Measurements from ENCODE around the gene RNF157. TPM values are rescaled to one million over a fixed set of nuclear protein-coding genes. Genes with fewer than 3 reads are reported as not detected.
A peak's percentile ranks its signal among the peaks of the same experiment; 100 is the strongest.

Gene RNF157
- total and polyA plus RNA-seq, 2 of the 13 experiments (the other 11 are each of a cell fraction or from before 2014, with no cell fraction given): 0.44 to 1.5 TPM

DNA sequence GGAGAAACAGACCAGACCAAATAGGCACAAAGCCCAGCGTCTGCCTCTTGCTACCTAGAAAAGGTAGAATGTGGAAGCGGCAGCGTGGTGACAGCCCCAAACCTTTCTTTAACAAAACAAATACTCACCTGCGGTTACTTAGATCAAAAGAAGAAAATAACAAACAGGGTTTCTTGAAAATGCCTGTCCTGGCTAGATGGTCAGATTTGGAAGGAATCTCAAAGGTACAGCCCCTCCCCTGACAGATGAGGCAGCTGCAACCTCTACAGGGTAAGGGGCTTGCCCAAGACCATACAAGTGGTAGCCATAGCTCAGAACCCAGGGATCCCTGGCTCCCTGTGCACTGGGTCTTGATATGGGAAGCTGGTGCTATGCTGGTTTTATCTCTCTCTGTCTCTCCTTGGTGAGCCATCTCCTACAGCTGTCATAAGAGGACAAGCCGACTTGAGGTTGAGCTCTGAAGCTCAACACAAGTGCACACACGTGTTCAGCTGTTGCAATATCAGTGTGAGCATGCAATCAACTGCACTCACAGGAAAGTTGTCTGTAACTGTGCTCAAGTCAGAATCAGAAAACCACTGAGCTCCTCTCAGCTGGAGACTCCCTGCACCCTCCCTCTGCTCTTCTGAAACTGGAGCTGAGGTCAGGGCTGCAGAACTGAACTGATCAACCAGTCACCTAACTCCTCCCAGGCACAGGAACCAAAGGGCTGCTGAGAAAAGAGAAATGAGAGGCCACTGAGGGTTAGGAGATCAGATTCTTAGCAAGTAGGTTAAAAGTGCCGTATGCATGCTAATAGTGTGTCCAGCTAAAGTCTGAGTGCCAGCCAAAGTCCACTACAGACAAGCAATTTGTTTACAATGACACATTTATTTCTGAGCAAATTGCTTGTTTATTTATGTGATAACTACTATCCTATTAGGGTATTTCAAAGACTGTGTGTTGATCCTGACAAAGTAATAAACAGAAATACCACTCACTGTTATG, 6.1 kb upstream of the RNF157 start (continued):
- TF ChIP-seq ZNF879 (CRISPR knock-in tag; IDR thresholded peaks at IDR 0.05) (no peak), ZSCAN22 (CRISPR knock-in tag; IDR thresholded peaks at IDR 0.05) (no peak), ZFX (CRISPR knock-in tag; IDR thresholded peaks at IDR 0.05; ENCODE audit: low read depth) (no peak; the same call in 1 of the 2 replicates), SPEN (CRISPR knock-in tag; IDR thresholded peaks at IDR 0.05; ENCODE audit: low read depth) (0 out of 2 replicates have a peak, but pooled peaks have one; percentile 28), ATAD3A (CRISPR knock-in tag; IDR thresholded peaks at IDR 0.05) (no peak), ZNF776 (CRISPR knock-in tag; IDR thresholded peaks at IDR 0.05) (no peak), ETV5 (CRISPR knock-in tag; IDR thresholded peaks at IDR 0.05; ENCODE audit: borderline replicate concordance) (peak; percentile 28; the same call in 1 of the 2 replicates), MBNL3 (CRISPR knock-in tag; conservative IDR thresholded peaks at IDR 0.05) (no peak), CEBPG (CRISPR knock-in tag; IDR thresholded peaks at IDR 0.05) (peak; percentile 57), ZNF747 (CRISPR knock-in tag; IDR thresholded peaks at IDR 0.05; ENCODE audit: borderline replicate concordance) (no peak)
- TF ChIP-seq, protein P1, sequence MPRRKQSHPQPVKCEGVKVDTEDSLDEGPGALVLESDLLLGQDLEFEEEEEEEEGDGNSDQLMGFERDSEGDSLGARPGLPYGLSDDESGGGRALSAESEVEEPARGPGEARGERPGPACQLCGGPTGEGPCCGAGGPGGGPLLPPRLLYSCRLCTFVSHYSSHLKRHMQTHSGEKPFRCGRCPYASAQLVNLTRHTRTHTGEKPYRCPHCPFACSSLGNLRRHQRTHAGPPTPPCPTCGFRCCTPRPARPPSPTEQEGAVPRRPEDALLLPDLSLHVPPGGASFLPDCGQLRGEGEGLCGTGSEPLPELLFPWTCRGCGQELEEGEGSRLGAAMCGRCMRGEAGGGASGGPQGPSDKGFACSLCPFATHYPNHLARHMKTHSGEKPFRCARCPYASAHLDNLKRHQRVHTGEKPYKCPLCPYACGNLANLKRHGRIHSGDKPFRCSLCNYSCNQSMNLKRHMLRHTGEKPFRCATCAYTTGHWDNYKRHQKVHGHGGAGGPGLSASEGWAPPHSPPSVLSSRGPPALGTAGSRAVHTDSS (CRISPR knock-in tag; conservative IDR thresholded peaks at IDR 0.05): no peak
- TF ChIP-seq, protein P2, sequence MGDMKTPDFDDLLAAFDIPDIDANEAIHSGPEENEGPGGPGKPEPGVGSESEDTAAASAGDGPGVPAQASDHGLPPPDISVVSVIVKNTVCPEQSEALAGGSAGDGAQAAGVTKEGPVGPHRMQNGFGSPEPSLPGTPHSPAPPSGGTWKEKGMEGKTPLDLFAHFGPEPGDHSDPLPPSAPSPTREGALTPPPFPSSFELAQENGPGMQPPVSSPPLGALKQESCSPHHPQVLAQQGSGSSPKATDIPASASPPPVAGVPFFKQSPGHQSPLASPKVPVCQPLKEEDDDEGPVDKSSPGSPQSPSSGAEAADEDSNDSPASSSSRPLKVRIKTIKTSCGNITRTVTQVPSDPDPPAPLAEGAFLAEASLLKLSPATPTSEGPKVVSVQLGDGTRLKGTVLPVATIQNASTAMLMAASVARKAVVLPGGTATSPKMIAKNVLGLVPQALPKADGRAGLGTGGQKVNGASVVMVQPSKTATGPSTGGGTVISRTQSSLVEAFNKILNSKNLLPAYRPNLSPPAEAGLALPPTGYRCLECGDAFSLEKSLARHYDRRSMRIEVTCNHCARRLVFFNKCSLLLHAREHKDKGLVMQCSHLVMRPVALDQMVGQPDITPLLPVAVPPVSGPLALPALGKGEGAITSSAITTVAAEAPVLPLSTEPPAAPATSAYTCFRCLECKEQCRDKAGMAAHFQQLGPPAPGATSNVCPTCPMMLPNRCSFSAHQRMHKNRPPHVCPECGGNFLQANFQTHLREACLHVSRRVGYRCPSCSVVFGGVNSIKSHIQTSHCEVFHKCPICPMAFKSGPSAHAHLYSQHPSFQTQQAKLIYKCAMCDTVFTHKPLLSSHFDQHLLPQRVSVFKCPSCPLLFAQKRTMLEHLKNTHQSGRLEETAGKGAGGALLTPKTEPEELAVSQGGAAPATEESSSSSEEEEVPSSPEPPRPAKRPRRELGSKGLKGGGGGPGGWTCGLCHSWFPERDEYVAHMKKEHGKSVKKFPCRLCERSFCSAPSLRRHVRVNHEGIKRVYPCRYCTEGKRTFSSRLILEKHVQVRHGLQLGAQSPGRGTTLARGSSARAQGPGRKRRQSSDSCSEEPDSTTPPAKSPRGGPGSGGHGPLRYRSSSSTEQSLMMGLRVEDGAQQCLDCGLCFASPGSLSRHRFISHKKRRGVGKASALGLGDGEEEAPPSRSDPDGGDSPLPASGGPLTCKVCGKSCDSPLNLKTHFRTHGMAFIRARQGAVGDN (CRISPR knock-in tag; IDR thresholded peaks at IDR 0.05): no peak
- TF ChIP-seq, protein P3, sequence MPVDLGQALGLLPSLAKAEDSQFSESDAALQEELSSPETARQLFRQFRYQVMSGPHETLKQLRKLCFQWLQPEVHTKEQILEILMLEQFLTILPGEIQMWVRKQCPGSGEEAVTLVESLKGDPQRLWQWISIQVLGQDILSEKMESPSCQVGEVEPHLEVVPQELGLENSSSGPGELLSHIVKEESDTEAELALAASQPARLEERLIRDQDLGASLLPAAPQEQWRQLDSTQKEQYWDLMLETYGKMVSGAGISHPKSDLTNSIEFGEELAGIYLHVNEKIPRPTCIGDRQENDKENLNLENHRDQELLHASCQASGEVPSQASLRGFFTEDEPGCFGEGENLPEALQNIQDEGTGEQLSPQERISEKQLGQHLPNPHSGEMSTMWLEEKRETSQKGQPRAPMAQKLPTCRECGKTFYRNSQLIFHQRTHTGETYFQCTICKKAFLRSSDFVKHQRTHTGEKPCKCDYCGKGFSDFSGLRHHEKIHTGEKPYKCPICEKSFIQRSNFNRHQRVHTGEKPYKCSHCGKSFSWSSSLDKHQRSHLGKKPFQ (CRISPR knock-in tag; IDR thresholded peaks at IDR 0.05; ENCODE audit: insufficient replicate concordance): no peak
- TF ChIP-seq, protein P4, sequence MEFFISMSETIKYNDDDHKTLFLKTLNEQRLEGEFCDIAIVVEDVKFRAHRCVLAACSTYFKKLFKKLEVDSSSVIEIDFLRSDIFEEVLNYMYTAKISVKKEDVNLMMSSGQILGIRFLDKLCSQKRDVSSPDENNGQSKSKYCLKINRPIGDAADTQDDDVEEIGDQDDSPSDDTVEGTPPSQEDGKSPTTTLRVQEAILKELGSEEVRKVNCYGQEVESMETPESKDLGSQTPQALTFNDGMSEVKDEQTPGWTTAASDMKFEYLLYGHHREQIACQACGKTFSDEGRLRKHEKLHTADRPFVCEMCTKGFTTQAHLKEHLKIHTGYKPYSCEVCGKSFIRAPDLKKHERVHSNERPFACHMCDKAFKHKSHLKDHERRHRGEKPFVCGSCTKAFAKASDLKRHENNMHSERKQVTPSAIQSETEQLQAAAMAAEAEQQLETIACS (CRISPR knock-in tag; IDR thresholded peaks at IDR 0.05): no peak
- TF ChIP-seq, protein P5, sequence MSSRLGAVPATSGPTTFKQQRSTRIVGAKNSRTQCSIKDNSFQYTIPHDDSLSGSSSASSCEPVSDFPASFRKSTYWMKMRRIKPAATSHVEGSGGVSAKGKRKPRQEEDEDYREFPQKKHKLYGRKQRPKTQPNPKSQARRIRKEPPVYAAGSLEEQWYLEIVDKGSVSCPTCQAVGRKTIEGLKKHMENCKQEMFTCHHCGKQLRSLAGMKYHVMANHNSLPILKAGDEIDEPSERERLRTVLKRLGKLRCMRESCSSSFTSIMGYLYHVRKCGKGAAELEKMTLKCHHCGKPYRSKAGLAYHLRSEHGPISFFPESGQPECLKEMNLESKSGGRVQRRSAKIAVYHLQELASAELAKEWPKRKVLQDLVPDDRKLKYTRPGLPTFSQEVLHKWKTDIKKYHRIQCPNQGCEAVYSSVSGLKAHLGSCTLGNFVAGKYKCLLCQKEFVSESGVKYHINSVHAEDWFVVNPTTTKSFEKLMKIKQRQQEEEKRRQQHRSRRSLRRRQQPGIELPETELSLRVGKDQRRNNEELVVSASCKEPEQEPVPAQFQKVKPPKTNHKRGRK (CRISPR knock-in tag; IDR thresholded peaks at IDR 0.05): no peak
- TF ChIP-seq, protein P6, sequence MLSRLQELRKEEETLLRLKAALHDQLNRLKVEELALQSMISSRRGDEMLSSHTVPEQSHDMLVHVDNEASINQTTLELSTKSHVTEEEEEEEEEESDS (CRISPR knock-in tag; IDR thresholded peaks at IDR 0.05; ENCODE audit: borderline replicate concordance): no peak
